C4-2B (cell line): ENCODE measurements around the gene MYH13.

Source experiments
- ZFX ChIP-seq: fragments of 450-650 bp; IDR thresholded peaks from 2 replicates; pipeline ENCODE4 v1.6.1; 2017
- TF ChIP-seq, protein P1 (sequence below): fragments of 450-650 bp; conservative IDR thresholded peaks from 2 replicates; pipeline ENCODE4 v1.5.1; 2017; ENCODE audit warnings: mild to moderate bottlenecking

DNA sequence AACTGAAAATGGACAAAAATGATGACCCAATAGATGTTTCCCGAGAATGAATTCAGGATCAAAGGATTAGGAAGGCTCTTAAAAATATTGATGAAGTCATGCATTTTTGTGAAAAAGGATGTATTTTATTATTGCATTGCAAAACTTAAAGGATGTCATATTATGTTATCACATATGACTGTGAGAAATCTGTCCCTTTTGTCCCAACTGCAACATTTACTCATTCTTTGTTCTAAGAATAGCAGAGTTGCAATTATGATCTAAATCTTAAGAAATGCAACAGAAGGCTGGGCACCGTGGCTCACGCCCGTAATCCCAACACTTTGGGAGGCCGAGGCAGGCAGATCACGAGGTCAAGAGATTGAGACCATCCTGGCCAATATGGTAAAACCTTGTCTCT lies 13.1 kb upstream of the MYH13 start:
- TF ChIP-seq, protein P1, sequence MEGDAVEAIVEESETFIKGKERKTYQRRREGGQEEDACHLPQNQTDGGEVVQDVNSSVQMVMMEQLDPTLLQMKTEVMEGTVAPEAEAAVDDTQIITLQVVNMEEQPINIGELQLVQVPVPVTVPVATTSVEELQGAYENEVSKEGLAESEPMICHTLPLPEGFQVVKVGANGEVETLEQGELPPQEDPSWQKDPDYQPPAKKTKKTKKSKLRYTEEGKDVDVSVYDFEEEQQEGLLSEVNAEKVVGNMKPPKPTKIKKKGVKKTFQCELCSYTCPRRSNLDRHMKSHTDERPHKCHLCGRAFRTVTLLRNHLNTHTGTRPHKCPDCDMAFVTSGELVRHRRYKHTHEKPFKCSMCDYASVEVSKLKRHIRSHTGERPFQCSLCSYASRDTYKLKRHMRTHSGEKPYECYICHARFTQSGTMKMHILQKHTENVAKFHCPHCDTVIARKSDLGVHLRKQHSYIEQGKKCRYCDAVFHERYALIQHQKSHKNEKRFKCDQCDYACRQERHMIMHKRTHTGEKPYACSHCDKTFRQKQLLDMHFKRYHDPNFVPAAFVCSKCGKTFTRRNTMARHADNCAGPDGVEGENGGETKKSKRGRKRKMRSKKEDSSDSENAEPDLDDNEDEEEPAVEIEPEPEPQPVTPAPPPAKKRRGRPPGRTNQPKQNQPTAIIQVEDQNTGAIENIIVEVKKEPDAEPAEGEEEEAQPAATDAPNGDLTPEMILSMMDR: no peak
- TF ChIP-seq ZFX: no peak
